Ramos (cell line): ENCODE results near the gene CNDP2.

Experiments used
- in situ Hi-C: fragments of 300-500 bp; cut with MboI; formaldehyde crosslinking; loops from one replicate; pipeline ENCODE4 v1.14.3; 2022; ENCODE audit warnings: low sequenced_read_pairs; ENCODE audit not compliant: unreplicated experiment

CNDP2 gene

DNA sequence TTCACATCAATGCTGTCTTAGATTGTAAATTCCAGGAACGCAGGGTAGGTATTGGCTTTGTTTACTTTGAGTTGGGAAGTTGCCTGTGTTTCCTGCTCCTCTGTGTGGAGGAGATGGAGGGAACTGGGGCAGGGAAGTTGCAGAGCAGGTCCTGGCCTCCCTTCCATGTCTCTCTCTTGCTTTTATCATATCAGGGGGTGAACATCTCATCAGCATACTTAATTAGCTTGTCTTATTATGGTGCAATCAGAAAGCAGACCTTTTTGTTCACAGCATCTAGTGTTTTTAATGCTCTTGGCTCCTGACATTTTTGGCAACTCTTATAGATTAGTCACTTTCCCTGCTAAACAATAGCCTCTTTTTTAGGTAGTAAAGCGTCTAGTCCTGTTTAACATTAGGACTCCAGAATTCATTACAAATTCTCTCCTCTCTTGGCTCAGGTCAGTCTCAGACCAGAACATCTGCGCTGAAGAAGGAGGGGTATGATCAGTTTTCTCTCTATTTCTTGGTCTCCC lies 27.6 kb upstream of the CNDP2 start:
- in situ Hi-C loops = no loop called here

- in situ Hi-C loops = no loop called here
Observed at GRCh38 chr18:74472312-74472711, 23.9 kb upstream of the CNDP2 start.

GRCh38 chr18:74473976-74474640 lies 22.1 kb upstream of the CNDP2 start:
- in situ Hi-C loops = no loop called here

- in situ Hi-C loops = no loop called here
Observed at GRCh38 chr18:74476140-74476539, 20.0 kb upstream of the CNDP2 start.

GRCh38 chr18:74477771-74478170 lies 18.4 kb upstream of the CNDP2 start:
- in situ Hi-C loops = no loop called here

- in situ Hi-C loops = no loop called here
Observed at GRCh38 chr18:74478316-74478715, 17.8 kb upstream of the CNDP2 start.

- in situ Hi-C loops = no loop called here
Observed at GRCh38 chr18:74478880-74479279, 17.3 kb upstream of the CNDP2 start.

DNA sequence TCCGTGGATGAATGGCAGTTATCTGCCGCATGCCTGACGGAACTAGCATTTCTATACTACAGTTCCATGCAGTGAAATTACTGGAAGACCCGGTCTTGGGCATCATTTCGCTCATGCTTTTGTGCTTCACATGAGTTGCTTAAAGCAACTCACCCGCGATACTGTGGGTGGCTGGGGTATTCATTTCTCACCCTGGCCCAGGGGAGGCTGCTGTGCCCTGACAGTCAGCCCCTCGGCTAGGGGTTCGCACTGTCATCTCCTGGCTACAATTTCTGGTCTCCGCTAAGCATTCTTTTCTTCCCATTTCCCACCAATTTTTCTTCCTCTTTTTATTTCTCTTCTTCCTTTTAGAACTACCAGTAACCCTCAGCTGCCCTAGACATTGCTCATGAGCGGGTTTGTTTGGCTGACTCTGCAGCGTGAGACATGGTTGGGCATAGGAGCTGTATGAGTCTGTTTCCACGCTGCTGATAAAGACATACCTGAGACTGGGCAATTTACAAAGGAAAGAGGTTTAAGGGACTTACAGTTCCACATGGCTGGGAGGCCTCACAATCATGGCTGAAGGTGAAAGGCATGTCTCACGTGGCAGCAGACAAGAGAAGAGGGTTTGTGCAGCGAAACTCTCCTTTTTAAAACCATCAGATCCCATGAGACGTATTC lies 16.5 kb upstream of the CNDP2 start:
- in situ Hi-C loops = no loop called here

GRCh38 chr18:74480149-74480651 lies 16.0 kb upstream of the CNDP2 start:
- in situ Hi-C loops = no loop called here

DNA sequence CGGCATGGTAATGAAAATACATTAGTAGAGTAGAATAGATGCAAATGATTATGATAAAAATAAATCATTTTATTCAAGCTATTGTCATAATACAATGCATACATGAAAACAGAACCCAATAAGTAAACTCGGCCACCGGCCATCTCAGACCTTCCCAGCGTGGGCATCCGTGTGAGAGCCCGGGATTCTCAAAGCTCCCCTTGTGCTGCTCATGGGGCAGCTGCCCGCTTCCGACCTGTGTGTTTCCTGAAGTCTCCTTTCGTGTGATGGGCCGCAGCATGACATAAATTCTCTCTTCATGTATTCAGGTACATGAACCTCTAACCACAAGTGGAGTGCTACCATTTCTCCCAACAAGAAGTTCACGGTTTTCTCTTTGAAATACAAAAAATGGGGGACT lies 13.5 kb upstream of the CNDP2 start:
- in situ Hi-C loops = no loop called here

- in situ Hi-C loops = no loop called here
Observed at GRCh38 chr18:74486119-74486849, 9.9 kb upstream of the CNDP2 start.

DNA sequence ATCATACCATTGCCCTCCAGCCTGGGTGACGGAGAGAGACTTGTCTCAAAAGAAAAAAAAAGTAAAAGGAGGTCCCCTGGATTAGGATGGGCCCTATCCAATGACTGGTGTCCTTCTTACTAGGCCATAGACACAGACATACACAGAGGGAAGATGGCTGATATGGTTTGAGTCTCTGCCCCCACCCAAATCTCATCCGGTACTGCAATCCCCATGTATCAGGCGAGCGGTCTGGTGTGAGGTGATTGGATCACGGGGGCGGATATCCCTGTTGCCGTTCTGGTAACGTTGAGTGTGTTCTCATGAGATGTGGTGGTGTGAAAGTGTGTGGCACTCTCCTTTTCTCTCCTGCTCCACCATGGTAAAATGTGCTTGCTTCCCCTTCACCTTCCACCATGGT lies 7.8 kb upstream of the CNDP2 start:
- in situ Hi-C loops = no loop called here

DNA sequence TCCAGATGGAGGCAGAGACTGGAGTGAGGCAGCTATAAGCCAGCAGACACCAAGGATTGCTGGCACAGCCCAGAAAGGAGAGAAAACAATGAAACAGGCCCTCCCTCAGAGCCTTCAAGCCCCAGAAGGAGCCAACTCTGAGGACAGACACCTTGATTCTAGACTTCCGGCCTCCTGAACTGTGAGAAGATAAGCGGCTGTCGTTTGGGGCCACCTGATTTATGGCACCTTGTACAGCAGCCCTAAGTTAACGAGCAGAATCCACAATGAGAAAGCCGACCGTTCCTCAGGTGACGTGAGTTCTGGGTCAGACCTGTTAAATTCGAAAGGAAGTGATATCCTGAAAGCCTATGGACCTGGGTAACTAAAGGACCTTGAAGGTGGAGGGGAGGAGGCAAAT lies 7.3 kb upstream of the CNDP2 start:
- in situ Hi-C loops = no loop called here

GRCh38 chr18:74489676-74490075 lies 6.5 kb upstream of the CNDP2 start:
- in situ Hi-C loops = no loop called here

DNA sequence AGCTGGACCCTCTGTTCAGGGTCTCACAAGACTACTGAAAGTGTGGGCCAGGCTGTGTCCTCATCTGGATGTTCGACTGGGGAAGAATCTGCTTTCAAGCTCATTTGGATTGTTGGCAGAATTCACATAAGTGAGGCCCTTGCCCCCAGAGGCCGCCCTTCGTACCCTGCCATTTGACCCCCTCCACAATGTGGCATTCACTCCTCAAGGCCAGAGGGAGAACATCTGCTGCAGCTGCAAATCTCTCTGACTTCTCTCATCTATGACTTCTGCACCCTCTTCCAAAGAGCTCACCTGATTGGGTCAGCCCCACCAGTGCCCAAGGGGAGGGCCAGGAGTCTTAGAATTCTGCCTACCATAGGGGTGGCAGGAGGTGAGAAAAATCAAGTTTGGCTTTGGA lies 3.9 kb upstream of the CNDP2 start:
- in situ Hi-C loops = no loop called here

DNA sequence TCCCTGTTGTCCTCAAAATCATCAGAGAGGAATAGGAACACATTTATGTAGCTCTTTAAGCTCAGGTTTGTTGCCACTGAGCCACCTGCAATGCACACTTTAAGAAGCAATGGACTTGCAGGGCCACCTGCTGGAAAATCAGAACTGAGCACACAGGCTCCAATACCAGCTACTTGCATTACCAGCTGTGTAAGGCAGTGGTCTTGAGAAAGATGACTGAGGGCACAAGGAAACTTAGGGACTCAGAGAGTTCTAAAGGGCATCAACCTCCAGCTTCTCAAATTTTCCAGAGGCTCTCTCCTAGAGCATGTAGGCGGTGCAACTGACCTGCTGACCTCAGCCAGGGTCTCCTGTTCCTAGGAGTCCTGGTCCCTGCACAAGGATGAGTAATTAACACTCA lies 2.5 kb upstream of the CNDP2 start:
- in situ Hi-C loops = no loop called here

GRCh38 chr18:74494514-74494913 lies 1.6 kb upstream of the CNDP2 start:
- in situ Hi-C loops = no loop called here

DNA sequence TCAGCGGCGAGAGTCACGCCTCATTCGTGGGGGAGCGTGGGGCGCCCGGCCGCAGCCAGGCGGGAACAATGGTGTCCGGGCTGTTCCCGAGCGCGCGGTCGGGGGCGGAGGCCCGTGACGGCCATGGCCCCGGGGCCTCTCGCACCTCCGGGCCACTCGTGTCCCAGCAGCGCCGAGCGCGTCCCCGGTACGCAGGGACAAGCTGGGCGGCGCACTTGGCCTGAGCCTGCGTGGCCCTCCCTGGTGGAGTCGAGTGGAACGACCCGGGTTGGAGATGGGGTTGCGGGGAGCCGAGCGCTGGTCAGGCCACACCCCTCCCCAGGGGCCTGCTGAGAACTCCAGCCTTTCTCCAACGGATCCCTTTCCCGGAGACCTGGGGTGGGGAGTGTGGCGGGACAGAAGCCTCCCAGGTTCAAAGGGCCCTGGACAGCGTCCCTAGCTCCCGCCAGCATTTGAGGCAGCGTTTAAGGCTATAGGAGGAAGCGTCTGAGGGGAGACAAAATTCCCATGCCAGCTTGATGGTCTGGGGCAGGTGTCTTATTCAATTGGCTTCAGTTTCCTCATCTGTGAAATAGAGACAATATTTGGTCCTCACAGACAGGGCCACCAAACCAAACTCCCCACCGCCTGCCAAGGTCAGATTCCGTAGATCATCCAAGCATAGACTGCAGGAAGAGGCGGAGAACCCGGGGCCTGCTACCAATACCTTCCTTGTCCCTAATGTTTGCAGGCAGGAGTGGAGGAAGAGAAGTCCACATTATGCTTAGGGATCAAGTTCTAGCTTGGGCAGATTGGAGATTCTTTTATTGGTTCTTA lies 553 bp downstream of the CNDP2 start:
- in situ Hi-C loops = no loop called here

DNA sequence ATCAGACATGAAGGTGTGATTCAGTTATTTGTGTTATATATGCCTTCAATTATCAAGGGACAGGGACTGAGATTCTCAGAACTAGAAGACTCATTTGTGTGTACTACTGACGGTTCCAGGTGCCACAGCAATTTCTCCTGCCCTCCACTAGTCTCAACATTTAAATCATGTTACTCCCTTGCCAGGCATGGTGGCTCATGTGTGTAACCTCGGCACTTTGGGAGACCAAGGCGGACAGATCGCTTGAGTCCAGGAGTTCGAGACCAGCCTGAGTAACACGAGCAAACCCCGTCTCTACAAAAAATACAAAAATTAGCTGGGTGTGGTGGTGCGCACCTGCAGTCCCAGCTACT lies 1.1 kb downstream of the CNDP2 start:
- in situ Hi-C loops = no loop called here

- in situ Hi-C loops = no loop called here
Observed at GRCh38 chr18:74497778-74498177, 1.6 kb downstream of the CNDP2 start.
